GM04503 (cell line): ENCODE results near the gene CCDC82.
A peak's percentile ranks its signal among the peaks of the same experiment; 100 is the strongest.

Experiments used
- DNase-seq: peaks from one replicate; pipeline ENCODE4 v3.0.0-alpha.2; 2012; ENCODE audit warnings: low read depth

CCDC82 gene

GRCh38 chr11:96306933-96307775 is 82.6 kb downstream of the CCDC82 start:
- DNase-seq: peak; percentile 98

DNA sequence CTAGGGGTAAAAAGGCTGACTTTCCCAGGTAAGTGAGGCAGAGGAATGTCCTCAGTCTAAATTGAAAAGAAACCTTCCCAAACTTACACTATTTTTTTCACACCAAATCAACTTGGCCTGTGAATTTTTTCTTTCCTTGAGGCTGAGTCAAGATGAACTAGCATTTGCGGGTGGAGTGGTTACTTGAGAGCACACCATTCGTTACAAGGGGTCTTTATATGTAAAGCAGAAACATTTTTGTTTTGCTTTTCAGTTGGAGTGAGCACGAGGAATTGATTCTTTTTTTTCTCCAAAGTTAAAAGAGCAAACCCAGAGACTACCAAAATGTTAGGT is 83.1 kb downstream of the CCDC82 start:
- no peak for DNase-seq

DNA sequence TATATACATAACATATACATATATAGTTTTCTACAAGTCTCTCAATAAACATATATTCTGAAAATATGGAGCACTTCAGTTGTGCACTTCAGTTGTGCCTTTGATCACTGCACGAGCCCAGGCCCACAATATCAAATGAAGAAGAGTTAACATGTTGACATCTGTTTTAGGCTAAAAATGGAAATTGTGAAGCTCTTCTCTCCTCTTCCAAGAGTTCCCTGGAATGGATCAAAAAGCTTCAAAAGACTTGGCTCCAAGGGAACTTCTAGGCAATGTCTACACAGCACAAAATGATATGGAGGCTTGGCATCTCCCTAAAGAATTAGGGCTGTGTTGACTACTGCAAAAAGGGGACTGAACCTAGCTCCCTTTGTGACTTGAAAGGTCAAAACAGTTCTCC is 83.6 kb downstream of the CCDC82 start:
- no peak for DNase-seq

DNA sequence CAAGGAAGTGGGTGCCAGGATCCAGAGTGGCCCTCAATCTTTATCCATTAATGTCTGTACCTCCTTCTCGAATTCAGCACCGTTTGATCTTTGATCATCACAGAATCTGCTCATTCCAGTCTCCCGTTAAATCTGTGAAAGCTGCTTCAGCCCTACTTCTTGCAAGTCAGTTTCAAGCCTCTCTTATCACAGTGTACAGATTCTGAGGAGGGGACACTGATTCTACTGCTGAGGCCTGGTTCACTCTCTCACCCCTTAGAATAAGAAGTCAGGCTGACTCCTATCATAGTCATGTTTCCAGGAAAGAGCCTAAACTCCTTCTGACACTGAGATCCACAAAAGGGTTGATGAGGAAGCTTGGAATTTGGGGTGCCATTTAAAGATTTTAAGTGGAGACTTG is 85.7 kb downstream of the CCDC82 start:
- DNase-seq: no peak

DNA sequence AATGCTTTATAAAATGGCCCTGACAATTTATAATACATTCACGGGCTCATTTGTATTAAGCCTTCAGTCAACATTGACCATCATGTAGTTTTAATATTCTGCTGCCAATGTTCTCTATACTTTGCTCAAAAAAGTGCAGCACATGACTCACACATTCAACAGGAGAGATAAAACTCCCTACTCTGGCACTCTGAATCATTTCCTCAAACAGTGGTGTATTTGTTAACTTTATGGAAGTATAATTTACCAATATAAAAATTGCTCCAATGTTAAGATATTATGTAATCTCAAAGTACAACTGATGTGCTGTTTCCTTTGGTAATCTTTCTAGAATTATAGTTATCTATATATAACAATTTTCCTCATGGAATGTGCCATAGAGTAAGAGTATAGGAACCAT is 86.6 kb downstream of the CCDC82 start:
- no peak for DNase-seq
